Trophoblast cell (in vitro differentiated cells and primary cell): ENCODE measurements around the gene MYBPHL.
A peak's percentile ranks its signal among the peaks of the same experiment; 100 is the strongest.

ENCODE experiments used
- DNase-seq, 2 donors: peaks; one replicate each; pipeline ENCODE4 v3.0.0-alpha.2; 2016
- H2AFZ ChIP-seq: 2 replicates; pipeline ENCODE4 v1.6.1; 2013; ENCODE audit warnings: low read length, moderate library complexity, mild to moderate bottlenecking; ENCODE audit not compliant: insufficient read depth, poor library complexity
- H2AK5ac ChIP-seq: 2 replicates; pipeline ENCODE4 v1.6.1; 2013; ENCODE audit warnings: mild to moderate bottlenecking, low read length
- H2BK120ac ChIP-seq: 2 replicates; pipeline ENCODE4 v1.6.1; 2013; ENCODE audit warnings: low read length, mild to moderate bottlenecking, moderate library complexity; ENCODE audit not compliant: insufficient read depth, poor library complexity
- H2BK12ac ChIP-seq: 2 replicates; pipeline ENCODE4 v1.6.1; 2013; ENCODE audit warnings: mild to moderate bottlenecking, low read length, moderate library complexity
- H2BK5ac ChIP-seq: 2 replicates; pipeline ENCODE4 v1.6.1; 2013; ENCODE audit warnings: low read length, low read depth, moderate library complexity, mild to moderate bottlenecking; ENCODE audit not compliant: poor library complexity
- H3K14ac ChIP-seq: 2 replicates; pipeline ENCODE4 v1.6.1; 2013; ENCODE audit warnings: mild to moderate bottlenecking, low read length
- H3K18ac ChIP-seq: 2 replicates; pipeline ENCODE4 v1.6.1; 2013; ENCODE audit warnings: mild to moderate bottlenecking, low read length
- H3K23ac ChIP-seq: 2 replicates; pipeline ENCODE4 v1.6.1; 2013; ENCODE audit warnings: low read length
- H3K27ac ChIP-seq: 2 replicates; pipeline ENCODE4 v1.5.1; 2013; ENCODE audit warnings: low read depth, mild to moderate bottlenecking, inconsistent platforms, low read length, moderate library complexity
- H3K27me3 ChIP-seq: 2 replicates; pipeline ENCODE4 v1.6.1; 2013; ENCODE audit warnings: inconsistent platforms, mild to moderate bottlenecking, low read length, moderate library complexity; ENCODE audit not compliant: insufficient read depth
- H3K36me3 ChIP-seq, 2 experiments: 1 replicate in 1 of 2; 2 replicates in 1 of 2; pipeline ENCODE4 v1.6.1; 2013; ENCODE audit warnings: low read length in 2 of 2, mild to moderate bottlenecking in 2 of 2, moderate library complexity in 1 of 2; ENCODE audit not compliant: insufficient read depth in 2 of 2, control insufficient read depth in 1 of 2
- H3K4ac ChIP-seq: 2 replicates; pipeline ENCODE4 v1.6.1; 2013; ENCODE audit warnings: low read depth, mild to moderate bottlenecking, low read length, moderate library complexity
- H3K4me1 ChIP-seq, 2 experiments: 1 replicate in 1 of 2; 2 replicates in 1 of 2; pipeline ENCODE4 v1.6.1; 2013; ENCODE audit warnings: low read length in 2 of 2, mild to moderate bottlenecking in 2 of 2, moderate library complexity in 1 of 2; ENCODE audit not compliant: insufficient read depth in 2 of 2, control insufficient read depth in 1 of 2
- H3K4me2 ChIP-seq: 2 replicates; pipeline ENCODE4 v1.6.1; 2013; ENCODE audit warnings: inconsistent platforms, mild to moderate bottlenecking, low read length, moderate library complexity
- H3K4me3 ChIP-seq: 2 replicates; pipeline ENCODE4 v1.5.1; 2013; ENCODE audit warnings: mild to moderate bottlenecking, low read depth, low read length, inconsistent platforms
- H3K79me1 ChIP-seq: one replicate; pipeline ENCODE4 v1.6.1; 2013; ENCODE audit warnings: low read length
- H3K79me2 ChIP-seq: 2 replicates; pipeline ENCODE4 v1.6.1; 2013; ENCODE audit warnings: low read length, mild to moderate bottlenecking; ENCODE audit not compliant: control insufficient read depth, insufficient read depth, poor library complexity
- H3K9ac ChIP-seq: 2 replicates; pipeline ENCODE4 v1.6.1; 2013; ENCODE audit warnings: mild to moderate bottlenecking, low read length
- H3K9me3 ChIP-seq: 2 replicates; pipeline ENCODE4 v1.6.1; 2013; ENCODE audit warnings: low read depth, mild to moderate bottlenecking, control low read depth, inconsistent platforms, low read length; ENCODE audit not compliant: insufficient read depth
- H4K12ac ChIP-seq: 2 replicates; pipeline ENCODE4 v1.6.1; 2013; ENCODE audit warnings: low read depth, mild to moderate bottlenecking, low read length, moderate library complexity
- H4K8ac ChIP-seq: 2 replicates; pipeline ENCODE4 v1.6.1; 2013; ENCODE audit warnings: low read depth, mild to moderate bottlenecking, low read length, moderate library complexity
- H4K91ac ChIP-seq: one replicate; pipeline ENCODE4 v1.6.1; 2013; ENCODE audit warnings: low read depth, mild to moderate bottlenecking, low read length, moderate library complexity
- WGBS: extraction: QIAGEN DNeasy Blood & Tissue Kit; methylation state at CpG from one replicate; pipeline ENCODE4 v1.1.7; 2013; ENCODE audit warnings: missing lambda C conversion rate; ENCODE audit not compliant: insufficient read length, insufficient coverage; ENCODE audit errors: extremely low coverage; 5-methylcytosine and 5-hydroxymethylcytosine counted together

Gene MYBPHL

DNA sequence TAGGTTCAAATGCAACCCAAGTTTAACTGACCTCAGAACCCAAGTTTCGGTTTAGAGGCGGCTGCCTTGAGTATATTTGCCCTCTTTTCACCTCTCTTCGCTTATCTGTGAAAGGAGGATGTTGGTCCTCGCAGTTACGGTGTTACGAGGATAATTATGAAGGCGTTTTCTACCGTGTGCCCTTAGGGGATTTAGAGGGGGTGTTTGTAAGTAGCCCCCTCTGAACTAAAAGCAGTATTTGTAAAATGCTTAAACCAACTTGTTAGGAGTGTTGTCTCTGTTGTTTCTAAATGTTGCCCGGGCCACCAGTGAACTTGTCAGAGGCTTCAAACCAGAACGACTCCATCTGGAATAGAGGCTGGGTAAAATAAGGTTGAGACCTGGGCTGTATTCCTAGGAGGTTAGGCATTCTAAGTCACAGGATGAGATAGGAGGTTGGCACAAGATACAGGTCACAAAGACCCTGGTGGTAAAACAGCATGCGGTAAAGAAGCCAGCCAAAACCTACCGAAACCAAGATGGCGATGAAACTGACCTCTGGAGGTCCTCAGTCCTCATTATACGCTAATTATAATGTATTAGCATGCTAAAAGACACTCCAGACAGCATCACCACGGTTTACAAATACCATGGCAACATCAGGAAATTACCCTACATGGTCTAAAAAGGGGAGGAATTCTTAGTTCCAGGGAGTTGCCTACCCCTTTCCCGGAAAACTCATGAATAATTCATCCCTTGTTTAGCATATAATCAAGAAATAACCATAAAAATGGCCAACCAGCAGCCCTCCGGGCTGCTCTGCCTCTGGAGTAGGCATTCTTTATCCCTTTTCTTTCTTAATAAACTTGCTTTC, 22.8 kb downstream of the MYBPHL start:
- Histone ChIP-seq H3K14ac (peak overlapping the region; percentile 79), H3K4ac (peak overlapping the region; percentile 87), H3K4me2 (peak overlapping the region; percentile 74), H3K9me3 (no peaks in the 10 kb centered on the region), H3K23ac (no peak overlapping the region), H2BK120ac (peak overlapping the region; percentile 85), H4K8ac (peak overlapping the region; percentile 90), H2BK5ac (peak overlapping the region; percentile 87), H3K27ac (peak overlapping the region; percentile 93), H2AK5ac (no peak overlapping the region), H3K27me3 (no peaks in the 10 kb centered on the region), H2AFZ (peak overlapping the region; percentile 77), H3K4me3 (no peak overlapping the region), H3K9ac (peak overlapping the region; percentile 71), H2BK12ac (no peak overlapping the region), H3K18ac (no peak overlapping the region), H3K4me1 (peaks cover 16 to 35% of the 10 kb centered on the region in 2 experiments), H4K91ac (peak overlapping the region; percentile 93), H3K36me3 (peaks cover 19 to 20% of the 10 kb centered on the region in 2 experiments), H4K12ac (peak overlapping the region; percentile 78), H3K79me2 (peaks cover 19% of the 10 kb centered on the region), H3K79me1 (peaks cover 23% of the 10 kb centered on the region)
- DNase-seq, result no peak
- no CpG with 5 or more reads among the region's 17 CpGs for WGBS

DNA sequence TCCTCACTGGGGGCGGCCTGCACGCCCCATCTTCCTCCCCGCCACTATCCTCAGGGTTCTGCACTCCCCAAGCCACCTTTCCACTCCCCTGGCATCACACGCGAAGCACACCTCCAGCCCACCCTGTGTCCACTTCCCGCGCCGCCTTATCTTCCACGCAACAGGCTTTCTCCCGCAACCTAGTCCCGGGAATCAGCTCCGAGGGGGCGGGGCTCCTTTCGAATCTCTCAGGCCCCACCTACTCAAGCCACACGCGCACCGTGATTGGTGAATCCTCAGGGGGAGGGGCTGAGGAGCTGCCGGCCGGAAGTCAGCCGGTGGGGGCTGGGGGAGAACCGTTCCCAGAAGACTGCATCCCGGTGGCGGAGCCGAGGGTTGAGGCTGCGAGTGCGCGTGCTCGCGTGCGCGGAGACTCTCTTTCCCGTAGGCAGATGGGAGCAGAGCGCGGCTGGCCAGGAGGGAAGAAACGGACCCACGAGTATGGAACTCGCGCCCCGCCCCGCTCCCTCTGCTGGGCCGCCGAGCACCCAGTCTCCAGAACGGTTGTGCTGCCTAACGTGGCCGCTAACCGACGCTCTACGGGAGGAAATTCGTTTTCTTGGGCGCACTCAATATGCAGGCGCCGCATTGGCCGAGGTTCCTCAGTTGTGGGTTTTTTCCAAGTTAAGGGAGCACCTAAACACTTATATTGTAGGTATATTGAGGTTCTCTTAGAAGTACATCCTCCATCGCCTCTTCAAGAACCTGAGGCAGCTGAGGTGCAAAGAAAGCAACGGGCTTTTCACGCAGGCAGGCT, 23.7 kb downstream of the MYBPHL start, which contains the start of gene PSRC1:
PSRC1 (minus strand) TSS at position 194 of the 796 bp plus-strand sequence.
- H3K4me2 ChIP-seq, result peak within 1 kb of the TSS; percentile 74
- H2AFZ ChIP-seq, result peak within 1 kb of the TSS; percentile 77
- DNase-seq, result peak; percentile 91 to 95
- peak within 1 kb of the TSS; percentile 93 for H4K91ac ChIP-seq
- no peaks in the 10 kb centered on the region for H3K9me3 ChIP-seq
- H3K23ac ChIP-seq, result no peak within 1 kb of the TSS
- peak within 1 kb of the TSS; percentile 79 for H3K14ac ChIP-seq
- peak within 1 kb of the TSS; percentile 89 for H3K18ac ChIP-seq
- peak within 1 kb of the TSS; percentile 78 for H4K12ac ChIP-seq
- peak within 1 kb of the TSS; percentile 90 for H4K8ac ChIP-seq
- H2BK5ac ChIP-seq, result peak within 1 kb of the TSS; percentile 87
- H2AK5ac ChIP-seq, result peak within 1 kb of the TSS; percentile 36
- H3K79me1 ChIP-seq, result peaks cover 21% of the 10 kb centered on the region
- H3K27ac ChIP-seq, result peak within 1 kb of the TSS; percentile 93
- peak within 1 kb of the TSS; percentile 85 for H2BK120ac ChIP-seq
- peaks cover 16 to 37% of the 10 kb centered on the region in 2 experiments for H3K4me1 ChIP-seq
- H3K79me2 ChIP-seq, result peaks cover 19% of the 10 kb centered on the region
- H3K4me3 ChIP-seq, result peak within 1 kb of the TSS; percentile 82
- H3K36me3 ChIP-seq, result peaks cover 25 to 26% of the 10 kb centered on the region in 2 experiments
- H2BK12ac ChIP-seq, result peak within 1 kb of the TSS; percentile 64
- H3K9ac ChIP-seq, result peak within 1 kb of the TSS; percentile 81
- no peaks in the 10 kb centered on the region for H3K27me3 ChIP-seq
- WGBS, result no CpG with 5 or more reads among the region's 56 CpGs
- H3K4ac ChIP-seq, result peak within 1 kb of the TSS; percentile 93

DNA sequence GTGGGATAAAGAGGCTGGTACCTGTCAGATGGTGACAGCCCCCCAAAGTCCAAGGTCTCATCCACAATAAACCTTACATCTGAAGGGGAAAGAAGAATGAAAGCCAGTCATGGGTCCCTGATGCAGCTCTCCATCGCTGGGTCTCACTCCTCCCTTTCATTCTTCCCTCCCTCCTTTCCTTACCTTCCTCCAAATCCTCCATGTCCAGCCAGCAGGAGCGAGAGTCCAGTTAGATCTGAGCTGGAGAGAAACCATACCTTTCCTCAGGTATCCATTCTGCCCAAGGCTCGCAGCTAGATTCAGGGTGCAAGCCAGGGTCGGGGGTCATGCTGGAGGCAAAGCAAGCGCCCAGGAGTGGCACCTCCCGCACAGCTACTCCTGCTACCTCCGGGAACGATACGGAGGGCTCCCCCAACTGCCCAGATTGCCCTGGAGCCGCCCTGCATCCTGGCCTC, 24.3 kb downstream of the MYBPHL start:
- DNase-seq, result no peak
- H3K23ac ChIP-seq, result no peak overlapping the region
- H3K79me1 ChIP-seq, result peaks cover 24% of the 10 kb centered on the region
- peak overlapping the region; percentile 93 for H3K4ac ChIP-seq
- peak overlapping the region; percentile 47 for H2AFZ ChIP-seq
- H3K4me3 ChIP-seq, result peak overlapping the region; percentile 82
- H3K27me3 ChIP-seq, result no peaks in the 10 kb centered on the region
- peaks cover 19% of the 10 kb centered on the region for H3K79me2 ChIP-seq
- peak overlapping the region; percentile 81 for H3K9ac ChIP-seq
- H4K12ac ChIP-seq, result peak overlapping the region; percentile 64
- H4K8ac ChIP-seq, result peak overlapping the region; percentile 73
- peak overlapping the region; percentile 63 for H2BK5ac ChIP-seq
- peak overlapping the region; percentile 74 for H3K14ac ChIP-seq
- H2BK120ac ChIP-seq, result peak overlapping the region; percentile 45
- peak overlapping the region; percentile 79 for H4K91ac ChIP-seq
- H2AK5ac ChIP-seq, result no peak overlapping the region
- peak overlapping the region; percentile 46 for H3K27ac ChIP-seq
- H3K18ac ChIP-seq, result peak overlapping the region; percentile 89
- peak overlapping the region; percentile 74 for H3K4me2 ChIP-seq
- H3K4me1 ChIP-seq, result peaks cover 20 to 42% of the 10 kb centered on the region in 2 experiments
- peaks cover 29 to 32% of the 10 kb centered on the region in 2 experiments for H3K36me3 ChIP-seq
- no peak overlapping the region for H2BK12ac ChIP-seq
- H3K9me3 ChIP-seq, result no peaks in the 10 kb centered on the region
- WGBS, result no CpG with 5 or more reads among the region's 10 CpGs
